ENCODE results near the gene PDAP1.

The PDAP1 gene

DNA sequence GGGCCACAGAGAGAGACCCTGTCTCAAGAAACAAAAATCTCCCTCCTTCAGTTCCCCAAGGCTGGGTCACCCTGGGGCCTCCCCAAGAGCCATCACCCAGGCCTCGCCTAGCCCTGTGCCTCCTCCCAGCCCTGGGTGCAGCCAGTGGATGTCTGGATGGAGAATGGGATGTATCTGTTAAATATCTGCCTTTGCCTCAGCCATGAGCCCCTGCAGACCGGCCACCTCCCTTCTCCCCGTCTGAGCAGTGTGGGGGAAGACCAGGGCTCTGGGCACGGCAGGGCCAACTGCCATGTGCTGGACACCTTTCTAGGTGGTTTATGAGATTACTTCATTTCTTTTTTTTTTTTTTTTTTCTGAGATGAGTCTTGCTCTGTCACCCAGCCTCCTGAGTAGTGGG is 23.9 kb downstream of the PDAP1 start:
- no peaks in the 10 kb centered on the region for H3K9me2 ChIP-seq (replicated peaks; ENCODE audit: low read depth, low read length)
- H3K9ac ChIP-seq (ENCODE audit: low read depth, low read length, poor library complexity, severe bottlenecking) = no peak overlapping the region
- H3K79me2 ChIP-seq (ENCODE audit: insufficient read depth, low read length) = peaks cover 38% of the 10 kb centered on the region
- no peak overlapping the region for H3K4me3 ChIP-seq (ENCODE audit: low read length, poor library complexity, severe bottlenecking)
- peaks cover 4% of the 10 kb centered on the region for H4K20me1 ChIP-seq (ENCODE audit: insufficient read depth, low read length, poor library complexity, severe bottlenecking)
- no peaks in the 10 kb centered on the region for H3K27me3 ChIP-seq (ENCODE audit: insufficient read depth, low read length, poor library complexity, severe bottlenecking)
- no peak overlapping the region for H3K4me2 ChIP-seq (ENCODE audit: low read depth, low read length, poor library complexity, severe bottlenecking)
- TF ChIP-seq, protein P1, sequence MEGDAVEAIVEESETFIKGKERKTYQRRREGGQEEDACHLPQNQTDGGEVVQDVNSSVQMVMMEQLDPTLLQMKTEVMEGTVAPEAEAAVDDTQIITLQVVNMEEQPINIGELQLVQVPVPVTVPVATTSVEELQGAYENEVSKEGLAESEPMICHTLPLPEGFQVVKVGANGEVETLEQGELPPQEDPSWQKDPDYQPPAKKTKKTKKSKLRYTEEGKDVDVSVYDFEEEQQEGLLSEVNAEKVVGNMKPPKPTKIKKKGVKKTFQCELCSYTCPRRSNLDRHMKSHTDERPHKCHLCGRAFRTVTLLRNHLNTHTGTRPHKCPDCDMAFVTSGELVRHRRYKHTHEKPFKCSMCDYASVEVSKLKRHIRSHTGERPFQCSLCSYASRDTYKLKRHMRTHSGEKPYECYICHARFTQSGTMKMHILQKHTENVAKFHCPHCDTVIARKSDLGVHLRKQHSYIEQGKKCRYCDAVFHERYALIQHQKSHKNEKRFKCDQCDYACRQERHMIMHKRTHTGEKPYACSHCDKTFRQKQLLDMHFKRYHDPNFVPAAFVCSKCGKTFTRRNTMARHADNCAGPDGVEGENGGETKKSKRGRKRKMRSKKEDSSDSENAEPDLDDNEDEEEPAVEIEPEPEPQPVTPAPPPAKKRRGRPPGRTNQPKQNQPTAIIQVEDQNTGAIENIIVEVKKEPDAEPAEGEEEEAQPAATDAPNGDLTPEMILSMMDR (conservative IDR thresholded peaks at IDR 0.05; ENCODE audit: low read length) = no peak
- no peak for TF ChIP-seq EZH2phosphoT487 (IDR thresholded peaks at IDR 0.05; ENCODE audit: borderline replicate concordance)
- H3K36me3 ChIP-seq (ENCODE audit: insufficient read depth, low read length) = peaks cover 16% of the 10 kb centered on the region; the same call in 1 of the 2 replicates
- no peaks in the 10 kb centered on the region for H3F3A ChIP-seq (ENCODE audit: low read depth)
- H3K4me1 ChIP-seq (ENCODE audit: insufficient read depth, low read length, poor library complexity, severe bottlenecking) = peaks cover 23% of the 10 kb centered on the region
- H2AFZ ChIP-seq (ENCODE audit: low read length) = no peak overlapping the region
- no peaks in the 10 kb centered on the region for H3K9me3 ChIP-seq (ENCODE audit: insufficient read depth, low read depth, low read length)

GRCh38 chr7:99383791-99384370 is 24.5 kb downstream of the PDAP1 start:
- no peaks in the 10 kb centered on the region for H3K9me2 ChIP-seq (replicated peaks; ENCODE audit: low read depth, low read length)
- peaks cover 29% of the 10 kb centered on the region for H3K4me1 ChIP-seq (ENCODE audit: insufficient read depth, low read length, poor library complexity, severe bottlenecking)
- H3K4me3 ChIP-seq (ENCODE audit: low read length, poor library complexity, severe bottlenecking) = no peak overlapping the region
- H3K36me3 ChIP-seq (ENCODE audit: insufficient read depth, low read length) = peaks cover 12% of the 10 kb centered on the region; the same call in 1 of the 2 replicates
- H3F3A ChIP-seq (ENCODE audit: low read depth) = no peaks in the 10 kb centered on the region
- H2AFZ ChIP-seq (ENCODE audit: low read length) = no peak overlapping the region
- no peak overlapping the region for H3K9ac ChIP-seq (ENCODE audit: low read depth, low read length, poor library complexity, severe bottlenecking)
- no peaks in the 10 kb centered on the region for H3K27me3 ChIP-seq (ENCODE audit: insufficient read depth, low read length, poor library complexity, severe bottlenecking)
- peaks cover 4% of the 10 kb centered on the region for H4K20me1 ChIP-seq (ENCODE audit: insufficient read depth, low read length, poor library complexity, severe bottlenecking)
- peaks cover 45% of the 10 kb centered on the region for H3K79me2 ChIP-seq (ENCODE audit: insufficient read depth, low read length)
- no peak overlapping the region for H3K4me2 ChIP-seq (ENCODE audit: low read depth, low read length, poor library complexity, severe bottlenecking)
- no peaks in the 10 kb centered on the region for H3K9me3 ChIP-seq (ENCODE audit: insufficient read depth, low read depth, low read length)
- TF ChIP-seq, protein P1 (conservative IDR thresholded peaks at IDR 0.05; ENCODE audit: low read length) = no peak
- TF ChIP-seq EZH2phosphoT487 (IDR thresholded peaks at IDR 0.05; ENCODE audit: borderline replicate concordance) = no peak

DNA sequence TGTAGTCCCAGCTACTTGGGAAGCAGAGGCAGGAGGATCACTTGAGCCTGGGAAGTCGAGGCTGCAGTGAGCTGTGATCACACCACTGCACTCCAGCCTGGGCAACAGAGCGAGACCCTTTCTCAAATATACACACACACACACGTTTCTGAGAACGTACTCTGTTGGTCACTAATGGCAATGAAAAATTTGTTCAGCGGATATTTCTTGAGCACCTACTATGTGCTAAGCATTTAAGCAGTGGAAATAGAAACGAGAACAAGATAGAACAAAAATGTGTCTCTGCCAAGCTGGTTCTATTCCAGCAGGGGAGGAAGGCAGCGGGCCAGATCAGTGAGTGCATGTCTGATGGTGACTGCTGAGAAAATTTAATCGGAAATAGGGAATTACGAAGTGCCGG is 25.2 kb downstream of the PDAP1 start:
- H3K4me2 ChIP-seq (ENCODE audit: low read depth, low read length, poor library complexity, severe bottlenecking) = no peak overlapping the region
- no peaks in the 10 kb centered on the region for H3F3A ChIP-seq (ENCODE audit: low read depth)
- peaks cover 9% of the 10 kb centered on the region; the same call in 1 of the 2 replicates for H3K36me3 ChIP-seq (ENCODE audit: insufficient read depth, low read length)
- no peak overlapping the region for H2AFZ ChIP-seq (ENCODE audit: low read length)
- H3K9me2 ChIP-seq (replicated peaks; ENCODE audit: low read depth, low read length) = no peaks in the 10 kb centered on the region
- H3K4me3 ChIP-seq (ENCODE audit: low read length, poor library complexity, severe bottlenecking) = no peak overlapping the region
- no peak overlapping the region for H3K9ac ChIP-seq (ENCODE audit: low read depth, low read length, poor library complexity, severe bottlenecking)
- H4K20me1 ChIP-seq (ENCODE audit: insufficient read depth, low read length, poor library complexity, severe bottlenecking) = peaks cover 4% of the 10 kb centered on the region
- H3K79me2 ChIP-seq (ENCODE audit: insufficient read depth, low read length) = peaks cover 47% of the 10 kb centered on the region
- H3K4me1 ChIP-seq (ENCODE audit: insufficient read depth, low read length, poor library complexity, severe bottlenecking) = peaks cover 30% of the 10 kb centered on the region
- H3K9me3 ChIP-seq (ENCODE audit: insufficient read depth, low read depth, low read length) = no peaks in the 10 kb centered on the region
- TF ChIP-seq, protein P1 (conservative IDR thresholded peaks at IDR 0.05; ENCODE audit: low read length) = no peak
- no peak for TF ChIP-seq EZH2phosphoT487 (IDR thresholded peaks at IDR 0.05; ENCODE audit: borderline replicate concordance)
- no peaks in the 10 kb centered on the region for H3K27me3 ChIP-seq (ENCODE audit: insufficient read depth, low read length, poor library complexity, severe bottlenecking)

All from Loucy (cell line).